ENCODE data around the gene ENG.

Gene ENG

GRCh38 chr9:127860260-127860659 is 5.8 kb upstream of the ENG start:
- Histone ChIP-seq H3K27ac (peak overlapping the region; percentile 27 to 80), H3K27me3 (no peaks in the 10 kb centered on the region), H3K4me1 (peaks cover 13 to 64% (median 30%) of the 10 kb centered on the region in 4 donors), H3K9me3 (no peaks in the 10 kb centered on the region), H3K4me3 (no peak overlapping the region), H3K36me3 (no peaks in the 10 kb centered on the region)
- intact Hi-C loops (cut with DNase I; ENCODE audit: low total_unique reads), result no loop called here
- TF ChIP-seq, protein P1, sequence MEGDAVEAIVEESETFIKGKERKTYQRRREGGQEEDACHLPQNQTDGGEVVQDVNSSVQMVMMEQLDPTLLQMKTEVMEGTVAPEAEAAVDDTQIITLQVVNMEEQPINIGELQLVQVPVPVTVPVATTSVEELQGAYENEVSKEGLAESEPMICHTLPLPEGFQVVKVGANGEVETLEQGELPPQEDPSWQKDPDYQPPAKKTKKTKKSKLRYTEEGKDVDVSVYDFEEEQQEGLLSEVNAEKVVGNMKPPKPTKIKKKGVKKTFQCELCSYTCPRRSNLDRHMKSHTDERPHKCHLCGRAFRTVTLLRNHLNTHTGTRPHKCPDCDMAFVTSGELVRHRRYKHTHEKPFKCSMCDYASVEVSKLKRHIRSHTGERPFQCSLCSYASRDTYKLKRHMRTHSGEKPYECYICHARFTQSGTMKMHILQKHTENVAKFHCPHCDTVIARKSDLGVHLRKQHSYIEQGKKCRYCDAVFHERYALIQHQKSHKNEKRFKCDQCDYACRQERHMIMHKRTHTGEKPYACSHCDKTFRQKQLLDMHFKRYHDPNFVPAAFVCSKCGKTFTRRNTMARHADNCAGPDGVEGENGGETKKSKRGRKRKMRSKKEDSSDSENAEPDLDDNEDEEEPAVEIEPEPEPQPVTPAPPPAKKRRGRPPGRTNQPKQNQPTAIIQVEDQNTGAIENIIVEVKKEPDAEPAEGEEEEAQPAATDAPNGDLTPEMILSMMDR (IDR thresholded peaks at IDR 0.05), result no peak
- no peak for DNase-seq

- TF ChIP-seq, protein P1 (IDR thresholded peaks at IDR 0.05), result no peak
- no peaks in the 10 kb centered on the region for H3K36me3 ChIP-seq
- no peaks in the 10 kb centered on the region for H3K27me3 ChIP-seq
- peak overlapping the region; percentile 80 to 82 for H3K27ac ChIP-seq
- H3K4me3 ChIP-seq, result no peak overlapping the region
- peaks cover 13 to 86% (median 48%) of the 10 kb centered on the region in 4 donors for H3K4me1 ChIP-seq
- no peaks in the 10 kb centered on the region for H3K9me3 ChIP-seq
- no peak for DNase-seq
- intact Hi-C loops (cut with DNase I; ENCODE audit: low total_unique reads), result no loop called here
These were observed 3.6 kb upstream of the ENG start for GRCh38 chr9:127858041-127858512.

DNA sequence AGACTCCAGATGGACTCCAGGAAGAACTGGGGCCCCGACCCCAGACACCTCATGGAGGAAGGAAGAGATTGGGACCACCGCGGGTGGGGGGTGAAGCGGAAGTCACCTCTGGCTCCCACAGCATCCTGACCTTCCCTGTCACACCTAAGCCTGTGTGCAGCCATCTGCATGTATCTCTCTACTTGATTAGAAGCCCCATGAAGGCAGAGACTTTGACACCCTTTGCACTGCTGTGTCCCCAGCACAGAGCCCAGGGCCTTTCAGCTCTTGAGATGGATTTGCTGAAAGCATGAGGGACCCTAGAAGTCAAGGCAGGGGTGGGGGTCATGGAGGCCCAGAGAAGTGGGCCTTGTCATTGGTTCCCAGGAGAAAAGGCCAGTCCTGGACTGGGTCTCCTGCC is 2.8 kb upstream of the ENG start:
- H3K4me1 ChIP-seq, result peaks cover 11 to 88% (median 47%) of the 10 kb centered on the region in 4 donors
- H3K36me3 ChIP-seq, result no peaks in the 10 kb centered on the region
- DNase-seq, result no peak
- peak overlapping the region; percentile 80 to 82 for H3K27ac ChIP-seq
- no peaks in the 10 kb centered on the region for H3K27me3 ChIP-seq
- intact Hi-C loops (cut with DNase I; ENCODE audit: low total_unique reads), result no loop called here
- H3K9me3 ChIP-seq, result no peaks in the 10 kb centered on the region
- no peak overlapping the region for H3K4me3 ChIP-seq
- TF ChIP-seq, protein P1 (IDR thresholded peaks at IDR 0.05), result no peak

DNA sequence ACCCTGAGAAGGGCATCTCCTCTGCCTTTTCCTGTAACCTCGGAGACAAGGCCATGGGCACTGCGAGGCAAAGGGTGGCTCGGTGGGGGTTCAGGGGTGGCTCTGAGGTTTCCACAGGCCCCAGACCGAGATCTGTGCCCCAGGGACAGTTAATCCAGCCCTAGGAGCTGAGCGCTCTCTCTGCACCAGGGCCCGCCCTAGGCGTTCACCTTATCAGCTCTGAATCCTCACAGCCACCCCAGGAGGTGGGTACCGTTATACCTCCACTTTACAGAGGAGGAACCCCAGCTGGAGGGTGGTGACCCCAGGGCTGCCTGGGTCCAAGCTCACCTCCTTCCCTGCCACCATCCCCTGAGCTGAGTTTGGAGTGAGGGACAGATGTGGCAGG is 2.3 kb upstream of the ENG start:
- TF ChIP-seq, protein P1 (IDR thresholded peaks at IDR 0.05), result no peak
- Histone ChIP-seq H3K4me3 (no peak overlapping the region), H3K27ac (peak overlapping the region; percentile 80 to 82), H3K9me3 (no peaks in the 10 kb centered on the region), H3K36me3 (no peaks in the 10 kb centered on the region), H3K27me3 (no peaks in the 10 kb centered on the region), H3K4me1 (peaks cover 5 to 88% (median 46%) of the 10 kb centered on the region in 4 donors)
- no peak for DNase-seq
- intact Hi-C loops (cut with DNase I; ENCODE audit: low total_unique reads), result no loop called here

DNA sequence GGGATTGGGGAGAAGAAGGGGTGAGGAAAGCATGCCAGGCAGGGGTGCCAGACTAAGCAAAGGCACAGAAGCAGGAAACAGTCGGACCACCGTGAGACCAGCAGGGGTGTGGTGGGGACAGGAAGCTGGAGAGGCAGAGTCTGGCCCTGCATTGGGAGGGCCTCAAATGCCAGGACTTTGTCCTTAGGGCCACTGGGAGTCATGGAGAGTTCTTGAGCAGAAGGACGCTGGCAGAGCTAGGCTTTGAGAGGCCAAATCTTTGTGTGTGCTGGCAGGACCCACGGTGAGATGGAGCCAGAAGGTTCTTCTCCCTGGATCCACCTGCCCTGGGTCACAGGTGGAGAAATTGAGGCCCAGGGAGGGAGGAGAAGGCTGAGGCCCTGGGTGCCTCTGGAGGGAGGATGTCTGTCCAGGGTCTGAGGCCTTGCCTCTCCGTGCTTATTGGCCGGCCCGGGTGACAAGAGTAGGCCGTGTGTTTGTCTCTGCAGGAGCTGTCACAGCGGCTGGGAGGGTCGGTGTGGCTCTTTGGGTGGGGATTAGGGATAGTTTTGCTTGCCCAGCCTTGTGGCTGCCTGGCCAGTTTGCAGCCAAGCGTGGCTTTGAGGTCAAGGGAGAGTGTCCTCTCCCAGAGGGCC is 1.8 kb upstream of the ENG start:
- intact Hi-C loops (cut with DNase I; ENCODE audit: low total_unique reads), result no loop called here
- H3K9me3 ChIP-seq, result no peaks in the 10 kb centered on the region
- TF ChIP-seq, protein P1 (IDR thresholded peaks at IDR 0.05), result no peak
- peak overlapping the region; percentile 80 to 82 for H3K27ac ChIP-seq
- DNase-seq, result no peak
- H3K4me3 ChIP-seq, result no peak overlapping the region
- H3K36me3 ChIP-seq, result no peaks in the 10 kb centered on the region
- no peaks in the 10 kb centered on the region for H3K27me3 ChIP-seq
- H3K4me1 ChIP-seq, result peaks cover 5 to 84% (median 48%) of the 10 kb centered on the region in 4 donors
